HepG2 (cell line): ENCODE results near the gene ZFYVE28.

ENCODE experiments used
- HNRNPH1 ChIP-seq: fragments of 200-400 bp; formaldehyde crosslinking; optimal IDR thresholded peaks from 2 replicates; pipeline ENCODE3; 2017; ENCODE audit warnings: mild to moderate bottlenecking, low read depth, low read length
- POLR2A ChIP-seq, 2 experiments: IDR thresholded peaks; 2 replicates each; pipeline ENCODE4 v1.6.1; 2011; ENCODE audit warnings: low read depth in 2 of 2, low read length in 2 of 2, mild to moderate bottlenecking in 1 of 2, moderate library complexity in 1 of 2; ENCODE audit not compliant: insufficient read depth in 1 of 2

DNA sequence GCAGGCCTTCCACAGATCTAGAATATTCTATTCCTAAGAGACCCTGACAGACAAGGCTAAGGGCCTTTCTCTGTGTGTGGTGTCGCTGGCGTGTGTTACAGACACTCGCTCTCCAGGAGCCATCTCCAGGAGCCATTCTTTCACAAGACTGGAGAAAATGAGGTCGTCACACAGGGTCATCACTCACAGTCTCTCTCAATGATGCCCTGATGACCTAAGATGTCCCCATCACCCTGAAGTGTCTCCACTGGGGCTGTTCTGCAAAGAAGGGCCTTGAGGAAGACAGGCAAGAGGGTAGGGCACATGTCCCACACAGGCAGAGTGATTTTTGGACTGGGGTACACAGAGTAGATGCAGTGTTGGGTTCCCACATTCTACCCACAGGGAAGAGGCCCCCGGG is 34.7 kb downstream of the ZFYVE28 start:
- no peak for TF ChIP-seq HNRNPH1
- no peak for TF ChIP-seq POLR2A (IDR thresholded peaks at IDR 0.05; ENCODE audit: insufficient read depth in 1 of 2, low read depth in 2 of 2, low read length in 2 of 2)
